ENCODE measurements around the gene ZNF566.

- TF ChIP-seq ELK1 (IDR thresholded peaks at IDR 0.05; ENCODE audit: borderline replicate concordance, low read depth, low read length) (no peak), NFE2L2 (IDR thresholded peaks at IDR 0.05; ENCODE audit: low read depth, low read length) (no peak), CTCF (conservative IDR thresholded peaks at IDR 0.05; ENCODE audit: low read depth, low read length) (no peak), RFX5 (IDR thresholded peaks at IDR 0.05; ENCODE audit: low read depth, low read length) (no peak), RAD21 (IDR thresholded peaks at IDR 0.05; ENCODE audit: low read length) (no peak)
Measured at GRCh38 chr19:36441339-36441738, 48.0 kb downstream of the ZNF566 start.

Measured in IMR-90 (cell line).